ENCODE data around the gene CTF1. TPM values are rescaled to one million over a fixed set of nuclear protein-coding genes. Genes with fewer than 3 reads are reported as not detected.

Gene CTF1
- total RNA-seq (2022; extraction: Qiagen RNA extraction; ENCODE audit: low read depth): 0.08 to 0.23 TPM (median 0.16 TPM) in 4 of 5 replicates, not detected in the other

GRCh38 chr16:30896261-30896888, at the start of gene CTF1:
TSS of gene CTF1 (plus strand) at chr16:30896614. CDS start at chr16:30896644, 30 bp downstream.

GRCh38 chr16:30893744-30894539, 2.5 kb upstream of the CTF1 start, which contains the start of gene BCL7C:
TSS of gene BCL7C (minus strand) at chr16:30894077. CDS start at chr16:30893944, 133 bp downstream.

DNA sequence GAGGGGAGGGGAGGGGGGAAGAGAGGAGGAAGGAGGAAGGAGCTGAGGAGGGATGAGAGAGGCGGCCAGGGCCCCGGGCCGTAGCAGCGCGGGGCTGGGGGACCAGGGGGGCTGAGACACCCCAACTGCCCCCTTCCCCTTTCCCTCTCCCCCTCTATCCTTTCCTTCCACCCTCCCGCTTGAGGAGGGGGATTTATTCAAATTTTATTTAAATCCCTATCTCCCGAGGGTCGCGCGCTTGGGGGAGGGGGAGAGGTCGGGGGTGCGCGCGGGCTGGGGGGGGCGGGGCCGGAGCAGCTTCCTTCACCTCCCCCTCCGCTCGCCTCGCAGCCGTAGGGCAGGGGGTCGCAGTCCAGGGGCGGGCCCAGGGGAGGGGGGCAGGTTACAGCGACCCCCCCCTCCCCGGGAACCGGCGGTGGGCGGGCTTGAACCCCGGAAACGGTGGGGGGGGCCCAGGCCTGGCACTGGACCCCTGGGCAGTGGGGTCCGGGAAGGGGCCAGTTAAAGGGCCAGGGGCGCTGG, 27.2 kb downstream of the CTF1 start, which contains the start of gene FBXL19:
TSS of gene FBXL19 (plus strand) at position 19 of the 522 bp plus-strand sequence. CDS start 2,183 bp downstream, outside the sequence.

GRCh38 chr16:30948667-30949649, 52.5 kb downstream of the CTF1 start, which contains the start of gene ORAI3:
TSS of gene ORAI3 (plus strand) at chr16:30949068. CDS start at chr16:30949290, 222 bp downstream.

Other genes starting within 250 kb of the CTF1 start
- 18.1 to 25.2 TPM (median 24.3 TPM) in 5 replicates for gene PRR14, start 245.7 kb upstream of the CTF1 start, total RNA-seq (2022; extraction: Qiagen RNA extraction; ENCODE audit: low read depth)
- 29.2 to 47.0 TPM (median 41.2 TPM) in 5 replicates for gene FBRS, start 238.2 kb upstream of the CTF1 start, total RNA-seq (2022; extraction: Qiagen RNA extraction; ENCODE audit: low read depth)
- gene SRCAP, start 197.4 kb upstream of the CTF1 start, total RNA-seq (2022; extraction: Qiagen RNA extraction; ENCODE audit: low read depth): 9.9 to 28.4 TPM (median 21.7 TPM) in 5 replicates
- 16.5 to 27.8 TPM (median 22.1 TPM) in 5 replicates for gene PHKG2, start 148.2 kb upstream of the CTF1 start, total RNA-seq (2022; extraction: Qiagen RNA extraction; ENCODE audit: low read depth)
- gene CFAP119, start 134.6 kb upstream of the CTF1 start, total RNA-seq (2022; extraction: Qiagen RNA extraction; ENCODE audit: low read depth): 6.2 to 9.6 TPM (median 6.7 TPM) in 5 replicates
- 67.9 to 91.6 TPM (median 78.8 TPM) in 5 replicates for gene RNF40, start 134.3 kb upstream of the CTF1 start, total RNA-seq (2022; extraction: Qiagen RNA extraction; ENCODE audit: low read depth)
- gene ZNF629, start 109.4 kb upstream of the CTF1 start, total RNA-seq (2022; extraction: Qiagen RNA extraction; ENCODE audit: low read depth): 15.7 to 19.3 TPM (median 17.4 TPM) in 5 replicates
- gene BCL7C, start 2.5 kb upstream of the CTF1 start, total RNA-seq (2022; extraction: Qiagen RNA extraction; ENCODE audit: low read depth): 26.5 to 41.9 TPM (median 38.4 TPM) in 5 replicates
- gene FBXL19, start 27.0 kb downstream of the CTF1 start, total RNA-seq (2022; extraction: Qiagen RNA extraction; ENCODE audit: low read depth): 11.6 to 23.8 TPM (median 19.2 TPM) in 5 replicates
- 9.1 to 16.9 TPM (median 13.9 TPM) in 5 replicates for gene ORAI3, start 52.5 kb downstream of the CTF1 start, total RNA-seq (2022; extraction: Qiagen RNA extraction; ENCODE audit: low read depth)
- 16.7 to 23.8 TPM (median 21.6 TPM) in 5 replicates for gene SETD1A, start 61.1 kb downstream of the CTF1 start, total RNA-seq (2022; extraction: Qiagen RNA extraction; ENCODE audit: low read depth)
- gene HSD3B7, start 88.6 kb downstream of the CTF1 start, total RNA-seq (2022; extraction: Qiagen RNA extraction; ENCODE audit: low read depth): 11.4 to 17.0 TPM (median 13.8 TPM) in 5 replicates
- gene STX1B, start 114.0 kb downstream of the CTF1 start, total RNA-seq (2022; extraction: Qiagen RNA extraction; ENCODE audit: low read depth): 1.5 to 2.1 TPM (median 1.5 TPM) in 5 replicates
- gene STX4, start 136.9 kb downstream of the CTF1 start, total RNA-seq (2022; extraction: Qiagen RNA extraction; ENCODE audit: low read depth): 62.9 to 80.5 TPM (median 68.1 TPM) in 5 replicates
- 11.0 to 20.6 TPM (median 18.0 TPM) in 5 replicates for gene ZNF668, start 177.6 kb downstream of the CTF1 start, total RNA-seq (2022; extraction: Qiagen RNA extraction; ENCODE audit: low read depth)
- gene ZNF646, start 177.8 kb downstream of the CTF1 start, total RNA-seq (2022; extraction: Qiagen RNA extraction; ENCODE audit: low read depth): 8.7 to 11.9 TPM (median 9.7 TPM) in 5 replicates
- 0.61 to 1.4 TPM (median 1.1 TPM) in 5 replicates for gene PRSS53, start 192.3 kb downstream of the CTF1 start, total RNA-seq (2022; extraction: Qiagen RNA extraction; ENCODE audit: low read depth)
- 101 to 142 TPM (median 140 TPM) in 5 replicates for gene VKORC1, start 198.2 kb downstream of the CTF1 start, total RNA-seq (2022; extraction: Qiagen RNA extraction; ENCODE audit: low read depth)
- 34.4 to 51.3 TPM (median 45.9 TPM) in 5 replicates for gene BCKDK, start 211.8 kb downstream of the CTF1 start, total RNA-seq (2022; extraction: Qiagen RNA extraction; ENCODE audit: low read depth)
- 33.3 to 40.2 TPM (median 36.9 TPM) in 5 replicates for gene KAT8, start 221.1 kb downstream of the CTF1 start, total RNA-seq (2022; extraction: Qiagen RNA extraction; ENCODE audit: low read depth)
- 0.26 to 0.91 TPM (median 0.28 TPM) in 5 replicates for gene PRSS8, start 239.1 kb downstream of the CTF1 start, total RNA-seq (2022; extraction: Qiagen RNA extraction; ENCODE audit: low read depth)